Endothelial cell of umbilical vein (primary cell): ENCODE measurements around the gene DLGAP1. TPM values are rescaled to one million over a fixed set of nuclear protein-coding genes. Genes with fewer than 3 reads are reported as not detected.

Source experiments
- BruUV-seq: library from RNA; stranded (reverse); fragments of 400-500 nt; replicated peaks from 2 replicates; lab custom pipeline; 2021; lab: Mats Ljungman, UMichigan
- CTCF ChIA-PET: fragments of 300-600, 350-600 bp; sonication (Branson Sonifier 250); formaldehyde crosslinking; loops from one replicate; lab custom pipeline; 2021; ENCODE audit warnings: antibody characterized with exemption, inconsistent platforms; lab: Charles Lee
- POLR2A ChIA-PET: fragments of 300-600, 350-600 bp; sonication (Branson Sonifier 250); formaldehyde crosslinking; loops from one replicate; lab custom pipeline; 2021; ENCODE audit warnings: antibody characterized with exemption, inconsistent platforms; lab: Charles Lee
- DNase-seq: peaks from one replicate; pipeline ENCODE4 v3.0.0-alpha.2; 2011; ENCODE audit warnings: low read depth, low spot score
- FAIRE-seq: peaks from 2 replicates; lab custom pipeline; 2011; peaks lifted over from hg19 to GRCh38; lab: Jason Lieb, UNC
- H2AFZ ChIP-seq: 2 replicates; pipeline ENCODE4 v1.6.0; 2012; ENCODE audit warnings: low read depth, low read length, control low read depth, inconsistent platforms
- H3K27ac ChIP-seq: 2 replicates; pipeline ENCODE4 v1.5.1; 2011; ENCODE audit warnings: low read depth, mild to moderate bottlenecking, control low read depth, low read length, moderate library complexity; ENCODE audit not compliant: insufficient read depth
- H3K27me3 ChIP-seq, 2 experiments: 2 replicates each; pipeline versions ENCODE4 v1.6.0 to v1.6.1; 2011; ENCODE audit warnings: low read length in 2 of 2, mixed read lengths in 1 of 2; ENCODE audit not compliant: control insufficient read depth in 2 of 2, insufficient read depth in 2 of 2
- H3K36me3 ChIP-seq, 2 experiments: 2 replicates in 1 of 2; 3 replicates in 1 of 2; pipeline ENCODE4 v1.5.1; 2011; ENCODE audit warnings: low read length in 2 of 2, mild to moderate bottlenecking in 1 of 2, moderate library complexity in 1 of 2; ENCODE audit not compliant: control insufficient read depth in 2 of 2, insufficient read depth in 2 of 2; ENCODE audit errors: extremely low read depth in 1 of 2
- H3K4me1 ChIP-seq: 3 replicates; pipeline ENCODE4 v1.5.1; 2011; ENCODE audit warnings: mild to moderate bottlenecking, low read length; ENCODE audit not compliant: control insufficient read depth, insufficient read depth; ENCODE audit errors: extremely low read depth
- H3K4me2 ChIP-seq: 2 replicates; pipeline ENCODE4 v1.6.1; 2011; ENCODE audit warnings: low read length, control low read depth, mixed read lengths; ENCODE audit not compliant: insufficient read depth
- H3K4me3 ChIP-seq, 3 experiments: fragments of 200-600 bp in 1 of 3; sonication (generic), shearing (Covaris generic) in 1 of 3; replicated peaks in 1 of 3; 2 replicates each; pipeline ENCODE4 v1.5.1; 2011 to 2016; ENCODE audit warnings: control low read depth in 3 of 3, low read length in 3 of 3, mild to moderate bottlenecking in 2 of 3, inconsistent platforms in 1 of 3, low read depth in 1 of 3, moderate library complexity in 1 of 3; ENCODE audit not compliant: insufficient read depth in 1 of 3
- H3K79me2 ChIP-seq: 2 replicates; pipeline ENCODE4 v1.6.0; 2012; ENCODE audit warnings: low read length, inconsistent platforms; ENCODE audit not compliant: control insufficient read depth, insufficient read depth
- H3K9ac ChIP-seq: replicated peaks from 2 replicates; pipeline ENCODE3; 2011; ENCODE audit warnings: low read length, control low read depth; ENCODE audit not compliant: insufficient read depth; ENCODE audit errors: extremely low read depth
- H3K9me1 ChIP-seq: replicated peaks from 3 replicates; pipeline ENCODE4 v1.6.0; 2011; ENCODE audit warnings: mild to moderate bottlenecking, low read length; ENCODE audit not compliant: control insufficient read depth, insufficient read depth; ENCODE audit errors: extremely low read depth
- H3K9me3 ChIP-seq: replicated peaks from 2 replicates; pipeline ENCODE4 v1.5.1; 2012; ENCODE audit warnings: low read length, inconsistent platforms; ENCODE audit not compliant: control insufficient read depth, insufficient read depth
- H4K20me1 ChIP-seq: replicated peaks from 2 replicates; pipeline ENCODE3; 2011; ENCODE audit warnings: mild to moderate bottlenecking, low read length; ENCODE audit not compliant: control insufficient read depth, insufficient read depth; ENCODE audit errors: extremely low read depth
- EZH2 ChIP-seq: IDR thresholded peaks from 2 replicates; pipeline ENCODE4 v1.6.1; 2012; ENCODE audit warnings: borderline replicate concordance, low read depth, mild to moderate bottlenecking, moderate library complexity, low read length, inconsistent platforms; ENCODE audit not compliant: severe bottlenecking
- FOS ChIP-seq: IDR thresholded peaks from 2 replicates; pipeline ENCODE4 v1.6.1; 2011; ENCODE audit warnings: mild to moderate bottlenecking, low read length, moderate library complexity, borderline replicate concordance; ENCODE audit not compliant: insufficient read depth
- GATA2 ChIP-seq: IDR thresholded peaks from 2 replicates; pipeline ENCODE4 v1.7.0; 2011; ENCODE audit warnings: low read depth, mild to moderate bottlenecking, moderate library complexity, mixed read lengths, low read length; ENCODE audit not compliant: insufficient read length, insufficient read depth
- JUN ChIP-seq: IDR thresholded peaks from 2 replicates; pipeline ENCODE4 v1.6.1; 2011; ENCODE audit warnings: borderline replicate concordance, low read depth; ENCODE audit not compliant: insufficient read length, insufficient read depth
- MYC ChIP-seq: IDR thresholded peaks from one replicate; pipeline ENCODE4 v1.6.1; 2011; ENCODE audit warnings: mild to moderate bottlenecking, low read depth, low read length
- POLR2A ChIP-seq: IDR thresholded peaks from 2 replicates; pipeline ENCODE4 v1.6.1; 2012; ENCODE audit warnings: low read depth, mild to moderate bottlenecking, control low read depth, low read length
- POLR2AphosphoS5 ChIP-seq: IDR thresholded peaks from 2 replicates; pipeline ENCODE4 v1.6.1; 2012; ENCODE audit warnings: low read depth, mild to moderate bottlenecking, control low read depth, low read length, moderate library complexity; ENCODE audit not compliant: insufficient read depth
- dilution Hi-C: fragments of 300-500 bp; cut with MboI; formaldehyde crosslinking; loops from one replicate; pipeline ENCODE4 v1.15.0; 2019; ENCODE audit warnings: low sequenced_read_pairs; ENCODE audit not compliant: extremely low pct_ligation_motif_present
- intact Hi-C: fragments of 100-400 bp; cut with micrococcal nuclease; formaldehyde crosslinking; loops from one replicate; pipeline ENCODE4 v1.10.0; 2022
- polyA plus RNA-seq, 4 experiments: library from polyadenylated mRNA; depleted of rRNA in 3 of 4; stranded (reverse) in 3 of 4; unstranded in 1 of 4; fragments of >200 nt; gene quantifications; 2 replicates each; pipeline versions ENCODE4 v1.2.1 to v1.2.3, GENCODE V29; 2011 to 2012; ENCODE audit warnings: missing spikeins in 1 of 4
- total RNA-seq: library from RNA; stranded (reverse); gene quantifications from 2 replicates; pipeline ENCODE4 v1.2.3, GENCODE V29; 2021
- TF ChIP-seq, protein P1 (sequence below), 2 donors: IDR thresholded peaks; 1 replicate in 1 of 2; 2 replicates in 1 of 2; pipeline ENCODE4 v1.5.1; 2011; ENCODE audit warnings: low read length in 2 of 2, mild to moderate bottlenecking in 2 of 2, moderate library complexity in 2 of 2, control low read depth in 1 of 2, inconsistent platforms in 1 of 2, low read depth in 1 of 2; ENCODE audit not compliant: insufficient read depth in 1 of 2; ENCODE audit errors: extremely low read depth in 1 of 2

DLGAP1 gene
- total and polyA plus RNA-seq, 2 donors (not counting 3 experiments of a cell fraction or from before 2014, with no cell fraction given): 0.04 TPM; not detected in 1

GRCh38 chr18:4093676-4094075 lies 361.4 kb downstream of the DLGAP1 start:
- Histone ChIP-seq H3K27ac (no peak overlapping the region), H3K4me1 (no peaks in the 10 kb centered on the region), H3K9me3 (no peaks in the 10 kb centered on the region), H3K36me3 (no peaks in the 10 kb centered on the region), H3K4me2 (no peak overlapping the region), H3K27me3 (no peaks in the 10 kb centered on the region), H3K4me3 (no peak overlapping the region), H3K9ac (no peak overlapping the region), H2AFZ (no peak overlapping the region), H3K9me1 (no peaks in the 10 kb centered on the region), H4K20me1 (no peaks in the 10 kb centered on the region), H3K79me2 (no peaks in the 10 kb centered on the region)
- POLR2A ChIA-PET: no interaction called here
- intact Hi-C loops (no loop called here), dilution Hi-C loops (no loop called here)
- CTCF ChIA-PET: no interaction called here
- TF ChIP-seq POLR2A: no peak
- no peak for TF ChIP-seq JUN
- TF ChIP-seq FOS: no peak
- no peak for TF ChIP-seq POLR2AphosphoS5
- no peak for TF ChIP-seq EZH2
- TF ChIP-seq MYC: no peak
- TF ChIP-seq, protein P1, sequence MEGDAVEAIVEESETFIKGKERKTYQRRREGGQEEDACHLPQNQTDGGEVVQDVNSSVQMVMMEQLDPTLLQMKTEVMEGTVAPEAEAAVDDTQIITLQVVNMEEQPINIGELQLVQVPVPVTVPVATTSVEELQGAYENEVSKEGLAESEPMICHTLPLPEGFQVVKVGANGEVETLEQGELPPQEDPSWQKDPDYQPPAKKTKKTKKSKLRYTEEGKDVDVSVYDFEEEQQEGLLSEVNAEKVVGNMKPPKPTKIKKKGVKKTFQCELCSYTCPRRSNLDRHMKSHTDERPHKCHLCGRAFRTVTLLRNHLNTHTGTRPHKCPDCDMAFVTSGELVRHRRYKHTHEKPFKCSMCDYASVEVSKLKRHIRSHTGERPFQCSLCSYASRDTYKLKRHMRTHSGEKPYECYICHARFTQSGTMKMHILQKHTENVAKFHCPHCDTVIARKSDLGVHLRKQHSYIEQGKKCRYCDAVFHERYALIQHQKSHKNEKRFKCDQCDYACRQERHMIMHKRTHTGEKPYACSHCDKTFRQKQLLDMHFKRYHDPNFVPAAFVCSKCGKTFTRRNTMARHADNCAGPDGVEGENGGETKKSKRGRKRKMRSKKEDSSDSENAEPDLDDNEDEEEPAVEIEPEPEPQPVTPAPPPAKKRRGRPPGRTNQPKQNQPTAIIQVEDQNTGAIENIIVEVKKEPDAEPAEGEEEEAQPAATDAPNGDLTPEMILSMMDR (IDR thresholded peaks at IDR 0.05; ENCODE audit: extremely low read depth in 1 of 2, insufficient read depth in 1 of 2, low read depth in 1 of 2, low read length in 2 of 2): no peak
- TF ChIP-seq GATA2: no peak
- DNase-seq (no peak), FAIRE-seq (no peak)
- BruUV-seq: no TSS peak
